SK-N-SH (cell line): ENCODE measurements around the gene SND1.
A peak's percentile ranks its signal among the peaks of the same experiment; 100 is the strongest.

Source experiments
- EP300 ChIP-seq, 2 experiments: IDR thresholded peaks; 2 replicates each; pipeline versions ENCODE4 v1.4.0 to v1.6.1; 2012; ENCODE audit warnings: borderline replicate concordance in 1 of 2, low read depth in 1 of 2, low read length in 1 of 2
- FOXJ3 ChIP-seq: sonication (generic); formaldehyde crosslinking; IDR thresholded peaks from 2 replicates; pipeline ENCODE4 v1.5.1; 2020; ENCODE audit warnings: mild to moderate bottlenecking, missing genetic modification reagents
- GATA2 ChIP-seq: sonication (generic); formaldehyde crosslinking; IDR thresholded peaks from 2 replicates; pipeline ENCODE4 v1.5.0; 2020; ENCODE audit warnings: mild to moderate bottlenecking, missing genetic modification reagents
- MXI1 ChIP-seq: IDR thresholded peaks from 2 replicates; pipeline ENCODE4 v1.6.1; 2012; ENCODE audit warnings: mild to moderate bottlenecking, low read depth, low read length, improper control_type of control experiment
- PBX3 ChIP-seq: IDR thresholded peaks from 2 replicates; pipeline ENCODE4; 2012
- POLR2AphosphoS5 ChIP-seq: IDR thresholded peaks from 2 replicates; pipeline ENCODE4 v1.6.1; 2012; ENCODE audit warnings: low read depth, low read length
- TF ChIP-seq, protein P1 (sequence below): fragments of 200-600 bp; sonication (generic); IDR thresholded peaks from 2 replicates; pipeline ENCODE4 v1.6.1; 2017; ENCODE audit warnings: antibody characterized with exemption, mild to moderate bottlenecking, moderate library complexity
- TF ChIP-seq, protein P2 (sequence below): IDR thresholded peaks from 2 replicates; pipeline ENCODE4 v1.4.0; 2012; ENCODE audit warnings: low read depth, borderline replicate concordance

DNA sequence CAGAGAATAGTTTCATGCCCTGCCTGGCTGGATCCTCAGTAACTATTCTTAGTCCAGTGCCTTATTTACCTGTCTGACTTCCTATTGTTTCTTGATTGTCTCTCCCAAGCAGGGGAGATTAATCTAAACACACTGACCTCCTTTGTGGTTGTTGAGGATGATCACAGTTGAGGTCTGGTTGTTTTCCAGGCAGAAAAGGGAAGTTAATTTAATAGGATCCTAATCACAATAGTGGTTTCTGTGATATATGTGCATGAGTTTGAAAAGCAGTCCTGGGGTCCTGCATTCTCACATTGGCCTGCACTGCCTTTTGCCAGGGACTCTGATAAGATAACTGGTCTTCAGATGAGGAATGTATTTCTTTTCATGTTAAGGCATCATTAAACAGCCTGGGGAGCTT is 130.1 kb downstream of the SND1 start:
- TF ChIP-seq, protein P1, sequence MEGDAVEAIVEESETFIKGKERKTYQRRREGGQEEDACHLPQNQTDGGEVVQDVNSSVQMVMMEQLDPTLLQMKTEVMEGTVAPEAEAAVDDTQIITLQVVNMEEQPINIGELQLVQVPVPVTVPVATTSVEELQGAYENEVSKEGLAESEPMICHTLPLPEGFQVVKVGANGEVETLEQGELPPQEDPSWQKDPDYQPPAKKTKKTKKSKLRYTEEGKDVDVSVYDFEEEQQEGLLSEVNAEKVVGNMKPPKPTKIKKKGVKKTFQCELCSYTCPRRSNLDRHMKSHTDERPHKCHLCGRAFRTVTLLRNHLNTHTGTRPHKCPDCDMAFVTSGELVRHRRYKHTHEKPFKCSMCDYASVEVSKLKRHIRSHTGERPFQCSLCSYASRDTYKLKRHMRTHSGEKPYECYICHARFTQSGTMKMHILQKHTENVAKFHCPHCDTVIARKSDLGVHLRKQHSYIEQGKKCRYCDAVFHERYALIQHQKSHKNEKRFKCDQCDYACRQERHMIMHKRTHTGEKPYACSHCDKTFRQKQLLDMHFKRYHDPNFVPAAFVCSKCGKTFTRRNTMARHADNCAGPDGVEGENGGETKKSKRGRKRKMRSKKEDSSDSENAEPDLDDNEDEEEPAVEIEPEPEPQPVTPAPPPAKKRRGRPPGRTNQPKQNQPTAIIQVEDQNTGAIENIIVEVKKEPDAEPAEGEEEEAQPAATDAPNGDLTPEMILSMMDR, result no peak
- peak in 1 of 2 experiments; percentile 94; a peak in 2 of 4 replicates for TF ChIP-seq EP300 (IDR thresholded peaks at IDR 0.05; ENCODE audit: borderline replicate concordance in 1 of 2, low read depth in 1 of 2, low read length in 1 of 2)
- TF ChIP-seq GATA2 (CRISPR knock-in tag), result peak; percentile 94
- no peak for TF ChIP-seq PBX3
- TF ChIP-seq POLR2AphosphoS5, result no peak
- peak; percentile 64 for TF ChIP-seq MXI1
- TF ChIP-seq FOXJ3, result peak; percentile 86
- TF ChIP-seq, protein P2, sequence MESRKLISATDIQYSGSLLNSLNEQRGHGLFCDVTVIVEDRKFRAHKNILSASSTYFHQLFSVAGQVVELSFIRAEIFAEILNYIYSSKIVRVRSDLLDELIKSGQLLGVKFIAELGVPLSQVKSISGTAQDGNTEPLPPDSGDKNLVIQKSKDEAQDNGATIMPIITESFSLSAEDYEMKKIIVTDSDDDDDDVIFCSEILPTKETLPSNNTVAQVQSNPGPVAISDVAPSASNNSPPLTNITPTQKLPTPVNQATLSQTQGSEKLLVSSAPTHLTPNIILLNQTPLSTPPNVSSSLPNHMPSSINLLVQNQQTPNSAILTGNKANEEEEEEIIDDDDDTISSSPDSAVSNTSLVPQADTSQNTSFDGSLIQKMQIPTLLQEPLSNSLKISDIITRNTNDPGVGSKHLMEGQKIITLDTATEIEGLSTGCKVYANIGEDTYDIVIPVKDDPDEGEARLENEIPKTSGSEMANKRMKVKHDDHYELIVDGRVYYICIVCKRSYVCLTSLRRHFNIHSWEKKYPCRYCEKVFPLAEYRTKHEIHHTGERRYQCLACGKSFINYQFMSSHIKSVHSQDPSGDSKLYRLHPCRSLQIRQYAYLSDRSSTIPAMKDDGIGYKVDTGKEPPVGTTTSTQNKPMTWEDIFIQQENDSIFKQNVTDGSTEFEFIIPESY, result no peak
